Measurements from ENCODE around the gene ADGRL2.

- TF ChIP-seq CTCF (optimal IDR thresholded peaks at IDR 0.05 in 1 of 3, IDR thresholded peaks at IDR 0.05 in 1 of 3, conservative IDR thresholded peaks at IDR 0.05 in 1 of 3; ENCODE audit: extremely low read depth in 1 of 3, insufficient read depth in 2 of 3, low read length in 3 of 3): no peak
- no peak for TF ChIP-seq EZH2 (IDR thresholded peaks at IDR 0.05; ENCODE audit: low read length)
Measured at GRCh38 chr1:81840805-81841204, 40.1 kb downstream of the ADGRL2 start.

Measured in keratinocyte (primary cell).